GM12892 (cell line): ENCODE data around the gene HLA-DMA.

ENCODE experiments used
- DNase-seq: peaks from one replicate; pipeline ENCODE4 v3.0.0; 2011; ENCODE audit not compliant: insufficient read length
- FAIRE-seq: peaks from 2 replicates; lab custom pipeline; 2011; peaks lifted over from hg19 to GRCh38; lab: Jason Lieb, UNC
- POLR2A ChIP-seq: IDR thresholded peaks from 2 replicates; pipeline ENCODE4 v1.6.1; 2011; ENCODE audit warnings: low read depth, low read length, control low read depth
- POLR2AphosphoS5 ChIP-seq: IDR thresholded peaks from 2 replicates; pipeline ENCODE4 v1.6.1; 2011; ENCODE audit warnings: low read depth, low read length, control low read depth
- TAF1 ChIP-seq: IDR thresholded peaks from 2 replicates; pipeline ENCODE4 v1.6.1; 2011; ENCODE audit warnings: low read depth, mild to moderate bottlenecking, control low read depth, low read length, borderline replicate concordance

HLA-DMA gene

DNA sequence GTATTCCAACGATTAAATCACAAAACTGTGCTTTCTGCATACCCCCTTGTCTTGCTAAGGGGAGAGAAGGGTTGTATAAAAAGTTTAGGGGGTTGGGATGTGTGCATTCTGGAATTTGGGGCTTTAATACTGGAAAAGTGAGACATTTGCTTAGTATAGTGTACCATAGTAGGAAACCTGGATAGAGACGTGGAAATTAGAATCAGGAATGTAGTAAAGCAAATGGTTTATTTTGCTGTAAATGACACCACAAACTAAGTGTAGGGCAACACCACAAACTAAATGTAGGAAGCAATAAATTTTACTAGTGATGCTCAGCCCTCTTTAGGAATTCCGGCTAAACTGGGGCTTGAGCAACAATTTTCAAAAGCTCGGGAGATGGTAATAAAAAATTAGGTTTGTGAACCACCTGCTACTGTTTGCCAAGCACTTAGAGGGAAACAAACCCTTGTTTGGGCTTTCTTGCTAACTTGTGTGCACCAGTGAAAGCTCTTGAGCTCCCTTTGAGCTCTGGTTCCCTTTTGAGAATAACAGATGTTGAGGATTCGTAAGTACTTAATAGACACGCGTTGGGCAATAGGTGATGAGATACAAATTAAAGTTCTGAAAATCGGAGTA, 29.3 kb upstream of the HLA-DMA start:
- DNase-seq (no peak), FAIRE-seq (no peak)

DNA sequence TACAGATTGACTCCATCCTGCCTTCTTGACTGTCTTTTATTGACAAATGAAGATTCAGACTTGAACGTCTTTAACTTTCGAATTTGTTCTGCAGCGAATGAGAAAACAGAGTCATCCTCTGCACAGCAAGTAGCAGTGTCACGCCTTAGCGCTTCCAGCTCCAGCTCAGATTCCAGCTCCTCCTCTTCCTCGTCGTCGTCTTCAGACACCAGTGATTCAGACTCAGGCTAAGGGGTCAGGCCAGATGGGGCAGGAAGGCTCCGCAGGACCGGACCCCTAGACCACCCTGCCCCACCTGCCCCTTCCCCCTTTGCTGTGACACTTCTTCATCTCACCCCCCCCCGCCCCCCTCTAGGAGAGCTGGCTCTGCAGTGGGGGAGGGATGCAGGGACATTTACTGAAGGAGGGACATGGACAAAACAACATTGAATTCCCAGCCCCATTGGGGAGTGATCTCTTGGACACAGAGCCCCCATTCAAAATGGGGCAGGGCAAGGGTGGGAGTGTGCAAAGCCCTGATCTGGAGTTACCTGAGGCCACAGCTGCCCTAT, 27.7 kb upstream of the HLA-DMA start:
- TF ChIP-seq POLR2AphosphoS5, result peak; percentile 67
- TF ChIP-seq POLR2A, result peak; percentile 65
- TF ChIP-seq TAF1, result no peak
- DNase-seq (no peak), FAIRE-seq (no peak)

More for the DNA sequence above, 29.3 kb upstream of the HLA-DMA start:
- TF ChIP-seq POLR2A, result no peak; the same call in none of the 2 replicates
- no peak for TF ChIP-seq TAF1
- TF ChIP-seq POLR2AphosphoS5, result peak; percentile 75

DNA sequence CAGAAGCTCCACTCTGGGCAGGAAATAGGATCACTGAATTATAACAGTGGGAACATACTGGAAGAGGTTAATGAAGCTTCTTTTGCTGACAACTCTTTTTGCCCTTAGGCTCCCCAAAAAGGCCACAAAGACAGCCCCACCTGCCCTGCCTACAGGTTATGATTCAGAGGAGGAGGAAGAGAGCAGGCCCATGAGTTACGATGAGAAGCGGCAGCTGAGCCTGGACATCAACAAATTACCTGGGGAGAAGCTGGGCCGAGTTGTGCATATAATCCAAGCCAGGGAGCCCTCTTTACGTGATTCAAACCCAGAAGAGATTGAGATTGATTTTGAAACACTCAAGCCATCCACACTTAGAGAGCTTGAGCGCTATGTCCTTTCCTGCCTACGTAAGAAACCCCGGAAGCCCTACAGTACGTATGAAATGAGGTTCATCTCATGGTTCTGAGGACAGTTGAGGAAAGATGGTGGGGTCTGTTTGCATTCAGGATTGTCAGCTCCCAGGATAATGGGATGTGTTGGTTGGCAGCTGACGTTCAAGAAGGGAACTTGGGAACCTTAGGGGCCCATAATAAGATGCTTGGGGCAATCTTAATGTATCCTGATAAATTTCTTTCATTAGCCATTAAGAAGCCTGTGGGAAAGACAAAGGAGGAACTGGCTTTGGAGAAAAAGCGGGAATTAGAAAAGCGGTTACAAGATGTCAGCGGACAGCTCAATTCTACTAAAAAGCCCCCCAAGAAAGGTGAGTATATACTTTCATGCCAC, 27.0 kb upstream of the HLA-DMA start:
- peak; percentile 91 for TF ChIP-seq POLR2AphosphoS5
- TF ChIP-seq POLR2A, result no peak; the same call in 1 of the 2 replicates
- DNase-seq, result no peak
- no peak for FAIRE-seq

DNA sequence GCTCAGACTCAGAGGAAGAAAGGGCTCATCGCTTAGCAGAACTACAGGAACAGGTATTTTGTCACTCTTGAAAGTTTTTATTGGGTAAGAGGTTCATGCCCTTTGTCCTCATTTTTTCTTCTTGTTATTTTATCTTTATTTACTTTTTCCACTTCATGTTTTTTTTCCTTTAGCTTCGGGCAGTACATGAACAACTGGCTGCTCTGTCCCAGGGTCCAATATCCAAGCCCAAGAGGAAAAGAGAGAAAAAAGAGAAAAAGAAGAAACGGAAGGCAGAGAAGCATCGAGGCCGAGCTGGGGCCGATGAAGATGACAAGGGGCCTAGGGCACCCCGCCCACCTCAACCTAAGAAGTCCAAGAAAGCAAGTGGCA, 25.0 kb upstream of the HLA-DMA start:
- DNase-seq (no peak), FAIRE-seq (no peak)
- TF ChIP-seq POLR2A, result no peak
- TF ChIP-seq POLR2AphosphoS5, result no peak
- TF ChIP-seq TAF1, result no peak

DNA sequence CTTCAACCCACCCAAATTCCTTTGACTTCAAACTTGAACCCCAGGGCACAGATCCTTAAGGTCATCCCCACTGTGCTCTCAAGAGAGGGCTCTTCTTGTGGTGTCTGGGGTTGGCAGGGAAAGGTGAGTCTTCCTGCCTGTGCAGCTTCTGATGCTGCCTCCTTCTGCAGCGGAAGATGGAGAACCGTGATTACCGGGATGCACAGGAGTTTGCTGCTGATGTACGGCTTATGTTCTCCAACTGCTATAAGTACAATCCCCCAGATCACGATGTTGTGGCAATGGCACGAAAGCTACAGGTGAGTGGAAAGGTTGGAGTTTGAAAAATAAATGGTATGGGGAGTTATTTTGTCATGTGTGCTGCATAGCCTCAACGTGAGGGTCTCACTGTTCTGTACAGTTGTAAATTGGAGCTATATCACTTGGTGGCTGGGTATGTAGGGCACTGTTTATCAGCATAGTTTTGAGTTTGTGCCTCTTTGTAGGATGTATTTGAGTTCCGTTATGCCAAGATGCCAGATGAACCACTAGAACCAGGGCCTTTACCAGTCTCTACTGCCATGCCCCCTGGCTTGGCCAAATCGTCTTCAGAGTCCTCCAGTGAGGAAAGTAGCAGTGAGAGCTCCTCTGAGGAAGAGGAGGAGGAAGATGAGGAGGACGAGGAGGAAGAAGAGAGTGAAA, 24.5 kb upstream of the HLA-DMA start:
- FAIRE-seq (no peak), DNase-seq (no peak)
- peak; percentile 50; the same call in 1 of the 2 replicates for TF ChIP-seq POLR2A
- TF ChIP-seq TAF1, result no peak

DNA sequence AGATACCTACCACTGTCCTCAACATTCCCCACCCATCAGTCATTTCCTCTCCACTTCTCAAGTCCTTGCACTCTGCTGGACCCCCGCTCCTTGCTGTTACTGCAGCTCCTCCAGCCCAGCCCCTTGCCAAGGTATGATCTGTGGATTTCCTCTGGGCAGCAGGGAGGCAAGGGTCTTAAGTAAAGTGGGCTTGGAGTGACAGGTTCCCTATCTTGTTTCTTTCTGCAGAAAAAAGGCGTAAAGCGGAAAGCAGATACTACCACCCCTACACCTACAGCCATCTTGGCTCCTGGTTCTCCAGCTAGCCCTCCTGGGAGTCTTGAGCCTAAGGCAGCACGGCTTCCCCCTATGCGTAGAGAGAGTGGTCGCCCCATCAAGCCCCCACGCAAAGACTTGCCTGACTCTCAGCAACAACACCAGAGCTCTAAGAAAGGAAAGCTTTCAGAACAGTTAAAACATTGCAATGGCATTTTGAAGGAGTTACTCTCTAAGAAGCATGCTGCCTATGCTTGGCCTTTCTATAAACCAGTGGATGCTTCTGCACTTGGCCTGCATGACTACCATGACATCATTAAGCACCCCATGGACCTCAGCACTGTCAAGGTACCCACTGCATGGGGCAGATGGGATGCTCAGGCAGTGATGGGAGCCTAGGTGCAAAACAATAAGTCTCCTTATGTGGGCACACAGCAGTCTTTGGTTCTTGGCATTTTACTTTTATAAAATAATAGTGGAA, 23.6 kb upstream of the HLA-DMA start:
- FAIRE-seq (no peak), DNase-seq (no peak)
- peak; percentile 69; the same call in 1 of the 2 replicates for TF ChIP-seq POLR2AphosphoS5
- no peak for TF ChIP-seq POLR2A
- TF ChIP-seq TAF1, result no peak

DNA sequence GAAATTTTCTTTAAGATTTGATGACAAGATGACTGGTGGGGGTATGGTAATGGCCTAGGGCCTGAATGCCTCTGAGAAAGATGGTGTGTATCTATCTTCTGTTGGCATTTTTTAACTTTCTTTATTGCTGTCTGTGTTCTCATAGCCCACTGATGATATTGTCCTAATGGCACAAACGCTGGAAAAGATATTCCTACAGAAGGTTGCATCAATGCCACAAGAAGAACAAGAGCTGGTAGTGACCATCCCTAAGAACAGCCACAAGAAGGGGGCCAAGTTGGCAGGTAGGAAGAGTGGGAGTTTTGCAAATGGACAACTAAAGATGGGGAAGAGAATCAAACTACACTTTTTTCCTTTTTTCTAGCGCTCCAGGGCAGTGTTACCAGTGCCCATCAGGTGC, 23.0 kb upstream of the HLA-DMA start:
- FAIRE-seq, result no peak
- TF ChIP-seq TAF1, result no peak
- peak; percentile 16; the same call in 1 of the 2 replicates for TF ChIP-seq POLR2A
- DNase-seq, result no peak

DNA sequence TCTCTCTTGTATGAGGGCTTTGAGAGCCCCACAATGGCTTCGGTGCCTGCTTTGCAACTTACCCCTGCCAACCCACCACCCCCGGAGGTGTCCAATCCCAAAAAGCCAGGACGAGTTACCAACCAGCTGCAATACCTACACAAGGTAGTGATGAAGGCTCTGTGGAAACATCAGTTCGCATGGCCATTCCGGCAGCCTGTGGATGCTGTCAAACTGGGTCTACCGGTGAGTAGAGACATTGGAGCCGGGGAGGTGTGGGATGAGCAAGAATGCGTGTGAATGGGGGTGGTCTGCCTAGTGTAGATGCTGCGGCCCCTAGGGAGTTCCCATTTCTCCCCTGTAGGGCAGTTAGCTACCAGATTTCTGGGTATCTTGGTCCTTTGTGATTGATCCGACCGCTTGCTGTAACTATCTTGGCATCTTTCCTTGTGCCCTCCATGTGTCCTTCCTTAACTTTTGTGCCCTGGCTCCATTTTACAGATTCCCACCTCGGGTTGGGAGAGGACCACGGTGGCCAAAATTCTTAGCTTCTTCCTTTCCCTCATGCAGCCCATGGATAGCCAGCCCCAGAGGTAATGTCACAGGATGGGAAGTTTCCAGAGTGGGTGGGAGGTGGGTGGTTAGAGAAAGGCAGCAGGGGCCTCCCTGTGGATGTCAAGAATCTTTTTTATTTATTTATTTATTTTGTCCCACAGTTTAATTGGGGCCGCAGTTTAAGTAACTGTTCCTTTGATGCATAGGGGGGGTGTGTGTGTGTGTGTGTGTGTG, 21.8 kb upstream of the HLA-DMA start:
- TF ChIP-seq POLR2AphosphoS5 (peak; percentile 83), POLR2A (no peak; the same call in 1 of the 2 replicates), TAF1 (no peak)
- FAIRE-seq, result no peak
- DNase-seq, result no peak

DNA sequence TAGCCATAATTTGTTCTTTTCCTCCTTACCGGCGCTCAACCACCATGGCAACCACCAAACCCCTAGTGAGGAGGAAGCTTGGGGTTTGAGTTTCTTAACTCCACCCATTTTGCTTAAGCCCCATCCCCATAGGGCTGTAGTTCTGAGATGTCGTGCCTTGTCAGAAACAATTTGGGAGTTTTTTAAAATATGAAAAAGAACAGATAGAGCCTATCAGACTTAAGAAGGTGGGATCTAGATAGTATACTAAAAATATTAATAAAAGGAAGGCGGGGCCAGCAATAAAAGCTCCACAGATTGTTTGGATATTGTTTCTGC, 21.1 kb upstream of the HLA-DMA start:
- DNase-seq, result no peak

More for the DNA sequence above, 21.1 kb upstream of the HLA-DMA start:
- no peak for TF ChIP-seq POLR2A
- TF ChIP-seq POLR2AphosphoS5, result no peak
- no peak for TF ChIP-seq TAF1
- FAIRE-seq, result no peak
